HFFc6 (cell line): ENCODE results near the gene PARD3B. TPM values are rescaled to one million over a fixed set of nuclear protein-coding genes. Genes with fewer than 3 reads are reported as not detected.

Source experiments
- DNase-seq: peaks from one replicate; pipeline ENCODE4 v3.0.0-alpha.2; 2018
- H3K27ac Mint-ChIP-seq: 2 replicates; pipeline ENCODE4 v1.8.0; 2020; ENCODE audit warnings: mild to moderate bottlenecking, mixed read lengths
- H3K27me3 Mint-ChIP-seq: 2 replicates; pipeline ENCODE4 v1.8.0; 2021; ENCODE audit warnings: mild to moderate bottlenecking, moderate library complexity, mixed read lengths; ENCODE audit not compliant: insufficient read depth
- H3K36me3 Mint-ChIP-seq: 2 replicates; pipeline ENCODE4 v1.8.0; 2021; ENCODE audit warnings: low read depth, mixed read lengths
- H3K4me1 Mint-ChIP-seq: 2 replicates; pipeline ENCODE4 v1.8.0; 2020; ENCODE audit warnings: low read depth, mixed read lengths
- H3K4me3 Mint-ChIP-seq: 2 replicates; pipeline ENCODE4 v1.8.0; 2020; ENCODE audit warnings: mild to moderate bottlenecking, moderate library complexity, mixed read lengths
- H3K9me3 Mint-ChIP-seq: 2 replicates; pipeline ENCODE4 v1.8.0; 2020; ENCODE audit warnings: mild to moderate bottlenecking, mixed read lengths
- total RNA-seq, 6 experiments: library from RNA; stranded (reverse); fragmentation: NEBNext Ultra II Directional; extraction: Animal tissue kit (Norgen Biotek cat#: 25700); gene quantifications; 2 replicates in 1 of 6; 3 replicates in 5 of 6; pipeline ENCODE4 v1.2.3, GENCODE V29; 2021
- TF ChIP-seq, protein P1 (sequence below): fragments of 200-600 bp; sonication (generic); IDR thresholded peaks from 2 replicates; pipeline ENCODE4 v1.5.0; 2021; ENCODE audit warnings: antibody characterized with exemption, mild to moderate bottlenecking

Gene PARD3B
- total RNA-seq, 6 experiments from 2014 or later: 14.0 to 22.4 (median 15.3) TPM

- Mint-ChIP-seq H3K9me3 (no peaks in the 10 kb centered on the region), H3K27ac (no peak overlapping the region), H3K36me3 (peaks cover 4% of the 10 kb centered on the region), H3K4me1 (no peaks in the 10 kb centered on the region; the same call in 1 of the 2 replicates), H3K27me3 (no peaks in the 10 kb centered on the region), H3K4me3 (peak overlapping the region; percentile 72)
- DNase-seq: no peak
- TF ChIP-seq, protein P1, sequence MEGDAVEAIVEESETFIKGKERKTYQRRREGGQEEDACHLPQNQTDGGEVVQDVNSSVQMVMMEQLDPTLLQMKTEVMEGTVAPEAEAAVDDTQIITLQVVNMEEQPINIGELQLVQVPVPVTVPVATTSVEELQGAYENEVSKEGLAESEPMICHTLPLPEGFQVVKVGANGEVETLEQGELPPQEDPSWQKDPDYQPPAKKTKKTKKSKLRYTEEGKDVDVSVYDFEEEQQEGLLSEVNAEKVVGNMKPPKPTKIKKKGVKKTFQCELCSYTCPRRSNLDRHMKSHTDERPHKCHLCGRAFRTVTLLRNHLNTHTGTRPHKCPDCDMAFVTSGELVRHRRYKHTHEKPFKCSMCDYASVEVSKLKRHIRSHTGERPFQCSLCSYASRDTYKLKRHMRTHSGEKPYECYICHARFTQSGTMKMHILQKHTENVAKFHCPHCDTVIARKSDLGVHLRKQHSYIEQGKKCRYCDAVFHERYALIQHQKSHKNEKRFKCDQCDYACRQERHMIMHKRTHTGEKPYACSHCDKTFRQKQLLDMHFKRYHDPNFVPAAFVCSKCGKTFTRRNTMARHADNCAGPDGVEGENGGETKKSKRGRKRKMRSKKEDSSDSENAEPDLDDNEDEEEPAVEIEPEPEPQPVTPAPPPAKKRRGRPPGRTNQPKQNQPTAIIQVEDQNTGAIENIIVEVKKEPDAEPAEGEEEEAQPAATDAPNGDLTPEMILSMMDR: no peak
Measured at GRCh38 chr2:204663816-204664425, 118.6 kb downstream of the PARD3B start.

DNA sequence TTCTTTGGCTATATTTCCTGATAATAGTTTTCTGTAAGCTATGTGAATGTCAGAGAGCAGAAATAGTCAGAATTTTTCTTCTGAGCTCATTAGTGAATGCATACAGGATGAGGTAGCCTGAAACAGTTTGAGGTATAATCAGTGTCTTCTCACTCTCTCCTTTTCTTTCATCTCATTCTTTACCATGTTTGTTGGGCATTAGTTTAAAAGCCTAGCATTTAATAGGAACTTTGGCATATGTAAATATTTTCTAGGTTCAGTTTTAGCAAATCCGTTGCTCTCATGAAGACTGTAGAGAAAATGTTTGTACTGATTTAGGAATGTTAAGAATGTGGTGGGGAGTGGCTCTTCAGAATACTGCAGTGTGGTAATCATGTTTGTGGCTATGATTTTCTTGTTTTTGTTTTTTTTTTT is 119.4 kb downstream of the PARD3B start:
- Mint-ChIP-seq H3K4me3 (peak overlapping the region; percentile 72), H3K9me3 (no peaks in the 10 kb centered on the region), H3K4me1 (no peaks in the 10 kb centered on the region; the same call in 1 of the 2 replicates), H3K27me3 (peaks cover 3% of the 10 kb centered on the region; the same call in 1 of the 2 replicates), H3K36me3 (peaks cover 8% of the 10 kb centered on the region), H3K27ac (no peak overlapping the region)
- TF ChIP-seq, protein P1: no peak
- DNase-seq: peak; percentile 69

DNA sequence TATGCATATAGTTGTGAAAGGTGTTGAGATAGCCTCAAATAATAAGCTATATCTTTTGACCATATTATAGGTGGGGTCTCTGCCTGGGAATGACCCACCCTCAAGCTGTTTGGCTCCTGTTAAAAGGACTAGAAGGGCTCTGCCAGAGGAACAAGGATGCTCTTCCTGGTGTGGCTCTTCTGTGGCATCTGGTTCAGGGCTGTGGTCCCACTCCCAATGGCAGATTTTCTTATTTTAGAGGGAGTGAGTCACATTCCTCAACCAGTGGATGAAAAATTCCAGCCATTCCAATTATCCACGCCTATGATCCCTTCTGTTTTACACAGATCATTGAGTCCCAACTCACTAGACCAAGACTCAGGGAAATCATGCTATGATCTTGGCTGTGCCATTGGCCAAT is 119.9 kb downstream of the PARD3B start:
- no peaks in the 10 kb centered on the region; the same call in 1 of the 2 replicates for H3K4me1 Mint-ChIP-seq
- TF ChIP-seq, protein P1: no peak
- no peak overlapping the region for H3K27ac Mint-ChIP-seq
- no peaks in the 10 kb centered on the region for H3K9me3 Mint-ChIP-seq
- H3K4me3 Mint-ChIP-seq: peak overlapping the region; percentile 72
- DNase-seq: peak; percentile 67
- H3K27me3 Mint-ChIP-seq: peaks cover 3% of the 10 kb centered on the region; the same call in 1 of the 2 replicates
- H3K36me3 Mint-ChIP-seq: peaks cover 8% of the 10 kb centered on the region

- TF ChIP-seq, protein P1: no peak
- no peak overlapping the region for H3K27ac Mint-ChIP-seq
- peaks cover 3% of the 10 kb centered on the region; the same call in 1 of the 2 replicates for H3K27me3 Mint-ChIP-seq
- no peak for DNase-seq
- no peaks in the 10 kb centered on the region for H3K9me3 Mint-ChIP-seq
- H3K4me1 Mint-ChIP-seq: no peaks in the 10 kb centered on the region; the same call in 1 of the 2 replicates
- peaks cover 10% of the 10 kb centered on the region for H3K36me3 Mint-ChIP-seq
- peak overlapping the region; percentile 72; the same call in 1 of the 2 replicates for H3K4me3 Mint-ChIP-seq
Measured at GRCh38 chr2:204665771-204666170, 120.5 kb downstream of the PARD3B start.

GRCh38 chr2:204667990-204668389 is 122.7 kb downstream of the PARD3B start:
- no peak for DNase-seq
- TF ChIP-seq, protein P1: no peak
- Mint-ChIP-seq H3K27ac (no peak overlapping the region), H3K27me3 (peaks cover 3% of the 10 kb centered on the region; the same call in 1 of the 2 replicates), H3K9me3 (no peaks in the 10 kb centered on the region), H3K36me3 (peaks cover 15% of the 10 kb centered on the region), H3K4me3 (no peak overlapping the region), H3K4me1 (peaks cover 6% of the 10 kb centered on the region)
